Lung (tissue), 12 donors: Measurements from ENCODE around the gene CYP27B1. TPM values are rescaled to one million over a fixed set of nuclear protein-coding genes. Genes with fewer than 3 reads are reported as not detected.
A peak's percentile ranks its signal among the peaks of the same experiment; 100 is the strongest.

ENCODE experiments used
- ATAC-seq: fragments of 200-7000 bp; cut with Tn5 transposase; one replicate; pipeline ENCODE4 v1.9.1; 2020; ENCODE audit warnings: moderate number of reproducible peaks; ENCODE audit not compliant: insufficient read depth, low FRiP score
- DNase-seq, 3 donors: peaks; one replicate each; pipeline ENCODE4 v3.0.0-alpha.2; 2013 to 2017
- H3K27ac ChIP-seq, 2 donors: one replicate each; pipeline ENCODE4 v1.5.1; 2013; ENCODE audit warnings: mild to moderate bottlenecking in 2 of 2, moderate library complexity in 2 of 2, control low read depth in 1 of 2, inconsistent platforms in 1 of 2, low read depth in 1 of 2, low read length in 1 of 2
- H3K27me3 ChIP-seq, 3 donors: one replicate each; pipeline ENCODE4 v1.5.1; 2013; ENCODE audit warnings: low read length in 2 of 3; ENCODE audit not compliant: control insufficient read depth in 3 of 3, insufficient read depth in 3 of 3
- H3K36me3 ChIP-seq, 4 donors: one replicate each; pipeline ENCODE4 v1.5.1; 2013; ENCODE audit warnings: low read length in 4 of 4, mild to moderate bottlenecking in 1 of 4, moderate library complexity in 1 of 4; ENCODE audit not compliant: control insufficient read depth in 4 of 4, insufficient read depth in 4 of 4
- H3K4me1 ChIP-seq, 5 donors: one replicate each; pipeline ENCODE4 v1.5.1; 2013; ENCODE audit warnings: low read length in 5 of 5, mild to moderate bottlenecking in 2 of 5, moderate library complexity in 1 of 5; ENCODE audit not compliant: control insufficient read depth in 5 of 5, insufficient read depth in 5 of 5
- H3K4me3 ChIP-seq: one replicate; pipeline ENCODE4 v1.5.1; 2013; ENCODE audit warnings: mild to moderate bottlenecking, control low read depth, moderate library complexity
- H3K9ac ChIP-seq, 2 donors: one replicate each; pipeline ENCODE4 v1.5.1; 2013; ENCODE audit warnings: low read length in 2 of 2, control low read depth in 1 of 2; ENCODE audit not compliant: insufficient read depth in 1 of 2
- H3K9me3 ChIP-seq, 4 donors: one replicate each; pipeline ENCODE4 v1.5.1; 2013; ENCODE audit warnings: low read length in 3 of 4, mild to moderate bottlenecking in 1 of 4, moderate library complexity in 1 of 4; ENCODE audit not compliant: control insufficient read depth in 4 of 4, insufficient read depth in 3 of 4
- WGBS, 2 donors: extraction: QIAGEN DNeasy Blood & Tissue Kit; methylation state at CpG; one replicate each; pipeline ENCODE4 v1.1.7; 2013; 5-methylcytosine and 5-hydroxymethylcytosine counted together
- polyA plus RNA-seq, 2 donors: library from polyadenylated mRNA; stranded (reverse); fragments of 200-250 nt; gene quantifications; one replicate each; pipeline ENCODE4 v1.2.1, GENCODE V29; 2013
- total RNA-seq, 2 donors: library from RNA; depleted of rRNA in 1 of 2; stranded (reverse); fragments of >200 nt in 1 of 2; gene quantifications; one replicate each; pipeline ENCODE4 v1.2.1, GENCODE V29; 2014 to 2021
- TF ChIP-seq, protein P1 (sequence below): IDR thresholded peaks from 2 replicates; pipeline ENCODE4 v1.5.1; 2012; ENCODE audit warnings: mild to moderate bottlenecking; ENCODE audit errors: control extremely low read depth, extremely low read depth
- donor health status: control.
- donor health status: control.
- donor health status: Bipolar disorder and iron deficiency.
- donor health status: healthy.
- donor health status: DM: yes; HTN: yes; CAD: no.

Gene CYP27B1
- total and polyA plus RNA-seq, 4 donors = 1.7 to 5.8 (median 3.6) TPM

GRCh38 chr12:57755194-57755453 lies 11.8 kb downstream of the CYP27B1 start:
- H3K27ac ChIP-seq = peak overlapping the region in 1 of 2 donors; percentile 73
- no peak for ATAC-seq
- no peak overlapping the region for H3K9ac ChIP-seq
- H3K4me3 ChIP-seq = peak overlapping the region; percentile 71
- TF ChIP-seq, protein P1, sequence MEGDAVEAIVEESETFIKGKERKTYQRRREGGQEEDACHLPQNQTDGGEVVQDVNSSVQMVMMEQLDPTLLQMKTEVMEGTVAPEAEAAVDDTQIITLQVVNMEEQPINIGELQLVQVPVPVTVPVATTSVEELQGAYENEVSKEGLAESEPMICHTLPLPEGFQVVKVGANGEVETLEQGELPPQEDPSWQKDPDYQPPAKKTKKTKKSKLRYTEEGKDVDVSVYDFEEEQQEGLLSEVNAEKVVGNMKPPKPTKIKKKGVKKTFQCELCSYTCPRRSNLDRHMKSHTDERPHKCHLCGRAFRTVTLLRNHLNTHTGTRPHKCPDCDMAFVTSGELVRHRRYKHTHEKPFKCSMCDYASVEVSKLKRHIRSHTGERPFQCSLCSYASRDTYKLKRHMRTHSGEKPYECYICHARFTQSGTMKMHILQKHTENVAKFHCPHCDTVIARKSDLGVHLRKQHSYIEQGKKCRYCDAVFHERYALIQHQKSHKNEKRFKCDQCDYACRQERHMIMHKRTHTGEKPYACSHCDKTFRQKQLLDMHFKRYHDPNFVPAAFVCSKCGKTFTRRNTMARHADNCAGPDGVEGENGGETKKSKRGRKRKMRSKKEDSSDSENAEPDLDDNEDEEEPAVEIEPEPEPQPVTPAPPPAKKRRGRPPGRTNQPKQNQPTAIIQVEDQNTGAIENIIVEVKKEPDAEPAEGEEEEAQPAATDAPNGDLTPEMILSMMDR = no peak
- DNase-seq = no peak
- H3K4me1 ChIP-seq = peaks cover 5 to 42% (median 16%) of the 10 kb centered on the region in 5 donors
- peaks cover 0 to 5% (median 0%) of the 10 kb centered on the region in 4 donors for H3K9me3 ChIP-seq
- WGBS, 2 donors = 0% methylated on average over 3 to 34 of the region's 34 CpGs
- H3K36me3 ChIP-seq = peaks cover 0 to 16% (median 11%) of the 10 kb centered on the region in 4 donors
- no peaks in the 10 kb centered on the region for H3K27me3 ChIP-seq

DNA sequence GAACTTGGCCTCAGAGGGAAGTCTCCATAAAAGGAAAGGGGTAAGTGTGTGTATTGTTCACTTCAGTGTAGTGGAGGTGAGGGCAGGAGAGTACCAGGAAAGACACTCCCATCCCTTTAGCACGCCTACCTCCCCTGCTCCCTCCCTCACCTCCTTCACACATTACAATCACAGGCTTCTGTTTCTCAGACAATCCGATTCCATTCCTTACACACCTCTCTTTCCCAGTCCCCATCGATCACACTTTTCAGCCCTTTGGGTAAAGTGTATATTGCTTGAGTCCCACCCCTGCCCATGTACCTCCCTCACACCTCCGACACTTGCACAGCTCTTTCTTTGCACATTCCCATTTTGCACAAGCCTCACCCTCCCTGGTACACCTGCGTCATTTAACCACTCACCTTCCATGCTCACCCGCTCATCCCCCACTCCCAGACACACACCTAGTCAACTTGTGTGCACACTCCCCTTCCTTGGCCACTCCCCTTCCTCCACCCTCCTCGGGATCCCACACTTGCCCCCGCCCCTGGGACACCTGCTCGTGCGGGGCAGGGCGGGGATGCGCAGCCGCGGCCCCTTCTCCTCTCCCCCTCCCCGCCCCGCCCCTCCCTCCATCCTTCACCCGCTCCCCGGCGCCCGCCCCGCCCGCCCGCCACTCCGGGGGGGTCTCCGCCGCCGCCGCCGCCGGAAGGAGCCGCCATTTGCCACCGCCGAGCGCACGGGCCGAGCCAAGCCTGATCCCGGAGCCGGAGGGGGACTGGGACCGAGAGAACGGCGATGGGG lies 12.3 kb downstream of the CYP27B1 start, which contains the start of gene MARCHF9:
Gene MARCHF9, plus strand, starts transcription at position 693 of the 783 bp plus-strand sequence. CDS start 426 bp downstream, outside the sequence.
- ATAC-seq (no peak), DNase-seq (peak in 2 of 3 donors; percentile 64 to 78)
- 1 to 3% methylated on average over 14 to 41 of the region's 41 CpGs for WGBS, 2 donors
- Histone ChIP-seq H3K36me3 (peaks cover 0 to 19% (median 11%) of the 10 kb centered on the region in 4 donors), H3K27me3 (no peaks in the 10 kb centered on the region), H3K9ac (peak within 1 kb of the TSS; percentile 18 to 47), H3K4me1 (peaks cover 5 to 42% (median 16%) of the 10 kb centered on the region in 5 donors), H3K4me3 (peak within 1 kb of the TSS; percentile 71), H3K27ac (peak within 1 kb of the TSS in 1 of 2 donors; percentile 74), H3K9me3 (peaks cover 0 to 5% (median 0%) of the 10 kb centered on the region in 4 donors)
- TF ChIP-seq, protein P1 = no peak

- WGBS, 2 donors = 26 to 56% methylated on average over 1 of the region's 1 CpG
- H3K4me1 ChIP-seq = peaks cover 5 to 42% (median 16%) of the 10 kb centered on the region in 5 donors
- H3K4me3 ChIP-seq = no peak overlapping the region
Observed at GRCh38 chr12:57753756-57754337, 13.0 kb downstream of the CYP27B1 start.

More at GRCh38 chr12:57753756-57754337, 13.0 kb downstream of the CYP27B1 start:
- H3K9me3 ChIP-seq = peaks cover 0 to 5% (median 0%) of the 10 kb centered on the region in 4 donors
- H3K9ac ChIP-seq = no peak overlapping the region
- TF ChIP-seq, protein P1 = no peak
- H3K36me3 ChIP-seq = peaks cover 4 to 22% (median 14%) of the 10 kb centered on the region in 4 donors
- peak overlapping the region in 1 of 2 donors; percentile 27 for H3K27ac ChIP-seq
- ATAC-seq (no peak), DNase-seq (no peak)
- no peaks in the 10 kb centered on the region for H3K27me3 ChIP-seq
